ENCODE data around the gene COG5. TPM values are rescaled to one million over a fixed set of nuclear protein-coding genes. Genes with fewer than 3 reads are reported as not detected.

The COG5 gene
- total RNA-seq, 1 experiment from 2014 or later, result 84.0 TPM

- no peak for DNase-seq (ENCODE audit: low spot score)
Measured at GRCh38 chr7:107505997-107506673, 57.6 kb downstream of the COG5 start.

GRCh38 chr7:107505362-107505761 is 58.4 kb downstream of the COG5 start:
- DNase-seq (ENCODE audit: low spot score), result no peak

DNA sequence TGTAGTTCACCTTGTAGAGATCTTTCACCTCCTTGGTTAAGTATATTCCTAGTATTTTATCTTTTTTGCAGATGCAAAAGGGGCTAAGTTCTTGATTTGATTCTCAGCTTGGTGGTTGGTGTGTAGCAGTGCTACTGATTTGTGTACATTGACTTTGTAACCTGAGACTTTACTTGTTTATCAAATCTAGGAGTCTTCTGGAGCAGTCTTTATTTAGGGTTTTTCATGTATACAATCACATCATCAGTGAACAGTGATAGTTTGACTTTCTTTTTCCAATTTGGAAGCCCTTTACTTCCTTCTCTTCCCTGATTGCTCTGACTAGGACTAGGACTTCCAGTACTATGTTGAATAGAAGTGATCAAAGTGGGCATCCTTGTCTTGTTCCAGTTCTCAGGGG is 60.0 kb downstream of the COG5 start:
- no peak for DNase-seq (ENCODE audit: low spot score)

DNA sequence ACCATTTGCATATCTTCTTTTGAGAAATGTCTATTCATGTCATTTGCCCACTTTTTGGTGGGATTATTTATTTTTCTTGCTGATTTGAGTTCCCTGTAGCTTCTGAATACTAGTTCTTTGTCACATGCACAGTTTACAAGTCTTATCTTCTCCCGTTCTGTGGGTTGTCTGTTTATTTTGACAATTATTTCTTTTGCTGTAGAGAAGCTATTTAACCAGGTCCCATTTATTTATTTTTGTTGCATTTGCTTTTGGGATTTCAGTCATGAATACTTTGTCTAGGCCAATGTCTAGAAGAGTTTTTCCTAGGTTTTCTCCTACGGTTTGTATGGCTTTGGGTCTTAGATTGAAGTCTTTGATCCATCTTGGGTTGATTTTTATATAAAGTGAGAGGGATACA is 60.9 kb downstream of the COG5 start:
- DNase-seq (ENCODE audit: low spot score), result no peak

DNA sequence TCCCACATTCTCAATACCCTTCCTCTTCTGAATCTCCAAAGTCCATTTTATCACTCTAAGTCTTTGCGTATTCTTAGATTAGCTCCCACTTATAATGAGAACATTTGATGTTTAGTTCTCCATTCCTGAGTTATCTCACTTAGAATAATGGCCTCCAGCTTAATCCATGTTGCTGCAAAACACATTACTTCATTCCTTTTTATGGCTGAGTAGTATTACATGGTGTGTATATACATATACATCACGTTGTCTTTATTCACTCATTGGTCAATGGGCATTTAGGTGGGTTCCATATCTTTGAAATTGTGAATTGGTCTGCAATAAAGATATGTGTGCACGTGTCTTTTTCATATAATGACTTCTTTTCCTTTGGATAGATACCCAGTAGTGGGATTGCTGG is 61.6 kb downstream of the COG5 start:
- no peak for DNase-seq (ENCODE audit: low spot score)

DNA sequence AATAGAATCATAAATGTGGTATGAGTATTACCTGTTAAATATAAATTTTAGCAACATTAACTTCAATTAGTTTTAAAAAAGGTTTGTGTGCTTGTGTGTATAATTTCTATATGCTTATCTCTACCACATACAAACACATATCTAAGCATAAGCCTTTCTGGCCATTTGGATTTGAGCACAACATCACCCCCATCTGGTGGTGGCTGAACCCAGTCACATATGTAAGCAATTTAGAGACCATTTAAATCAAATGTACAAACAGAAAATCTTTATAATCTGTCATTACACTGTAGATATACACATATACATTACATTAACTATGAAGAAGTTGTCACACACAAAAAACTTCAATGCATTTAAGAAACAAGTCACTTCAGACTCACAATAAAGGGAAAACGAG is 62.1 kb downstream of the COG5 start:
- peak; percentile 21 for DNase-seq (ENCODE audit: low spot score)

- DNase-seq (ENCODE audit: low spot score), result no peak
Measured at GRCh38 chr7:107499731-107500130, 64.0 kb downstream of the COG5 start.

DNA sequence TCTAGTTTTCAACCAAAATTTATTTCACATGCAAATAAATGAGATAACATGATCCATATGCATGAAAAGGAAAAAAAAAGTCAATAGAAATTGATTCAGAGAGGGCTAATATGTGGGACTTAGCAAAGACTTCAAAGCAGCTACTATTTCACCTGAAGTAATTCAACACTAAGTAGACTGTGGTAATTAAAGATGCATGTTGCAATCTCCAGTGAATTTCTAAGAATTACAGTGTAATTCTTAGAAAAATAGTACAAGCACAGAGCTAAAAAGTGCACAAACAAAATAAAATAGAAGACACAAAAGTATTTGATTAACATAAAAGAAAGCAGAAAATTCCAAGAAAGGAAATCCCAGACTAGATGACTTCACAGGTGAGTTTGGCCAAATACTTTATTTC is 68.2 kb downstream of the COG5 start:
- DNase-seq (ENCODE audit: low spot score), result no peak

- DNase-seq (ENCODE audit: low spot score), result no peak
Measured at GRCh38 chr7:107494884-107495283, 68.8 kb downstream of the COG5 start.

GRCh38 chr7:107494315-107494751 is 69.4 kb downstream of the COG5 start:
- peak; percentile 17 for DNase-seq (ENCODE audit: low spot score)

GRCh38 chr7:107492875-107493274 is 70.8 kb downstream of the COG5 start:
- DNase-seq (ENCODE audit: low spot score), result no peak

- DNase-seq (ENCODE audit: low spot score), result no peak
Measured at GRCh38 chr7:107486041-107486440, 77.7 kb downstream of the COG5 start.

GRCh38 chr7:107482571-107482970 is 81.1 kb downstream of the COG5 start:
- DNase-seq (ENCODE audit: low spot score), result no peak

DNA sequence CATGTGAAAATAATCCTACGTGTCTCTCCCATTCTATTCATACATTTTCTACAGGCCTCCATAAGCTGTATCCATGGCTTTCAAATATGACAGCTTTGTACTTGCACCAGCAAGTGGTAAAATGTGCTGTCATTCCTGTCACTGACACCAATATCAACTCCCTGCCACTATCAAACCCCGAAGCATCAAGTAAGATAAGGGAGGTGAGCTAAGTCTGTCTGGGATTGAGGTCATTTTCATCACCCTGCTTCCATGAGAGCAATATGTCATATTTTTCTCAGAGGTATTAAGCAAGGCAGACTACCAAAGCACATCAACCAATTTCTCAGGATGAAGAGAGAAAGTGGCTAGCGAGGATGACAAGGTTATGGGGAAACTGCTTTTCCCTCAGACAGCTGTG is 82.8 kb downstream of the COG5 start:
- DNase-seq (ENCODE audit: low spot score), result no peak

- no peak for DNase-seq (ENCODE audit: low spot score)
Measured at GRCh38 chr7:107479303-107479702, 84.4 kb downstream of the COG5 start.

GRCh38 chr7:107474104-107474521 is 89.6 kb downstream of the COG5 start:
- DNase-seq (ENCODE audit: low spot score), result no peak

GRCh38 chr7:107472116-107472515 is 91.6 kb downstream of the COG5 start:
- DNase-seq (ENCODE audit: low spot score), result no peak

DNA sequence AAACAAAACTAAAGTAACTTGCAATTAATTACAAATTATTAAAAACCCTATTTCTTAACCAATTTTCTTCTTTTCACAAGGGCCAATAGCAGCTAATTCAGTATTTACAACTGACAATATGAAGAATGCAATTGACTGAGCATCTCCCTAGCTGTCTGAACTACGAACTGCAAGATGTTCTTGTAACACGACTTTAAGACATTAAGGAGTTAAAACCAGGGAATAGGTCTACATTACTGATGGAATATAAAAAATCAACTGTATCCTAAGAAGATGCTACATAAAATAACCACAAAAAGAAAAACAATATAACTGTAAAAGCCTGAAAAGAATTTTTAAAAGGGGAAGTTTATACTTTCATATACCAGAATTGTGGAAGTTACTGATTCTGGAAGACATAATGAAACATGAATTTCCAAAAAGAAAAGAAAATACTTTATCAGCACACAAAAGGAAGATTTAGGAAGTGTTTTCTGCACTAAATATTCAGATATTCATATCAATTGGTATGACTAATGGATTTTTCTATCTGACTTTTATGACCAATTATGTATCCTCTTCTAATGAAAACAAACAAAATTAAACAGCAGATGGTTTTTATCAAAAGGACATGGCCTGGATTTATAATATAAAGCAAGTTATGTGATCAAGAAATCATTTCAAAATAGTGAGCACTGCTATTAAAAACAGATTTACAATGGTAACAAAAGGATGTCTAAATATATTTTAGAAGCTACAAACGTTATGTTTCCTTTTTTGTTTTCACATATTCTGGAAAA is 92.2 kb downstream of the COG5 start:
- no peak for DNase-seq (ENCODE audit: low spot score)

DNA sequence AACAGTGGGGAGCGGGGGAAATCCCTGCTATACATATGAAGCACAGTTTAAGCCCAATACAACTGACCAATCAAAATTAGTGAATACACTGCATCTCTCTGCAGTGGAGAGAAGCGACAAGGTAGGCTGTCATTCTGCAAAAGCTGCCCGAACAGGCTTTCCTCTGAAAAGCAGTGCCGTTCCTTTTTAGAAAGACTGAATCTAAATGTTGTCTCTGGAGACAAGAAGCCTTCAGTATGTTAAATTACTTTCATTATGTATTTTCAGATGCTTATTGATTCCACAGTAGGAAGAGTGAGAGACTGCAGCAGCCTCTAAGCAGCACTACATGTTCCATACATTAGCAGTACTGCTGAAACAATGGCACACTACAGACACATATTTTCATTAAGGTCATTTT is 93.8 kb downstream of the COG5 start, which contains the start of gene GPR22:
Gene GPR22, plus strand, starts transcription at position 129 of the 400 bp plus-strand sequence. CDS start 4,004 bp downstream, outside the sequence.
- no peak for DNase-seq (ENCODE audit: low spot score)

- no peak for DNase-seq (ENCODE audit: low spot score)
Measured at GRCh38 chr7:107468824-107469223, 94.9 kb downstream of the COG5 start.

GRCh38 chr7:107467972-107468371 is 95.7 kb downstream of the COG5 start:
- DNase-seq (ENCODE audit: low spot score), result no peak

- no peak for DNase-seq (ENCODE audit: low spot score)
Measured at GRCh38 chr7:107464666-107465226, 99.0 kb downstream of the COG5 start.

All from A172 (cell line).